Uterus (tissue), 2 donors: Measurements from ENCODE around the gene KLK13.

Experiments used
- POLR2A ChIP-seq, 2 donors: fragments of 450-650 bp; IDR thresholded peaks; one replicate each; pipeline ENCODE4 v1.6.1; 2016; ENCODE audit warnings: antibody characterized with exemption in 2 of 2, mild to moderate bottlenecking in 1 of 2, moderate library complexity in 1 of 2
- TF ChIP-seq, protein P1 (sequence below), 4 experiments: fragments of 200-600 bp in 2 of 4; fragments of 450-650 bp in 2 of 4; sonication (generic) in 2 of 4; IDR thresholded peaks; one replicate each; pipeline ENCODE4 v1.5.1; 2016 to 2019; ENCODE audit warnings: antibody characterized with exemption in 4 of 4, mild to moderate bottlenecking in 2 of 4, moderate library complexity in 1 of 4

DNA sequence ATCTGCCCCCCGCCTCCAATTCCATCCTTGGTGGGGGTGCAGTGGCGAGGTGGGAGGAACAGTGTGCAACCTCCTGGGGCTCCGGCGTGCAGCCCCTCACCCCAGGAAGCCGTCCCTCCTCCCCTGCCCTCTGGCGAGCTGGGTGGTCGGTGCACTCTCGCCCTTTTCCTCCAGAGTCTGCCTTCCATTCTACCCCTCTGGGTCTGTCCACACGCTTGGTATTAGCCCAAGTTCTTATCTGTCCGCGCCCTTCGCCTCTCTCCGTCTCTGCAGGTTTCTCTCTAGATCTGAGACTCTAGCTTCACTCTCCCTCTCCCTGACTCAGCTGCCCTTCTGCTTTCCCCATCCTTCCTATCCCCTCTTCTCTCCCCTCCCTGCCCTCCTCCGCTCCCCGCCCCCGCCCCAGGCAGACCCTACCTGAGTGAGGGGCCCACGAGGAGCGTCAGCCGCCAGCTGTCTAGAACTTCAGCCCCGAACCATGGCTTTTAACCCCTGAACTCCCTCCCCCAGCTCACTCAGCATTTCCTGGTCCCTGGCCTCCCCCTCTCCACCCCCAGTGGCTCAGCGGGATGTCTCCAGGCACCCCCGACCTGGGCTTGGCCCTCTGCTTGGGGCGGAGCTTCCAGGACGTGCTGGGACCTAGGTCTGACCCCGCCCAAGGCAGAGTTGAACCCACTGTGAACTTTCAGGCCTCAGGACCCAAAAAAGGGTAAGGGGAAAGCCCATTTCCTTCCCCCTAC, 499 bp upstream of the KLK13 start:
- TF ChIP-seq POLR2A (IDR thresholded peaks at IDR 0.05), result no peak
- TF ChIP-seq, protein P1, sequence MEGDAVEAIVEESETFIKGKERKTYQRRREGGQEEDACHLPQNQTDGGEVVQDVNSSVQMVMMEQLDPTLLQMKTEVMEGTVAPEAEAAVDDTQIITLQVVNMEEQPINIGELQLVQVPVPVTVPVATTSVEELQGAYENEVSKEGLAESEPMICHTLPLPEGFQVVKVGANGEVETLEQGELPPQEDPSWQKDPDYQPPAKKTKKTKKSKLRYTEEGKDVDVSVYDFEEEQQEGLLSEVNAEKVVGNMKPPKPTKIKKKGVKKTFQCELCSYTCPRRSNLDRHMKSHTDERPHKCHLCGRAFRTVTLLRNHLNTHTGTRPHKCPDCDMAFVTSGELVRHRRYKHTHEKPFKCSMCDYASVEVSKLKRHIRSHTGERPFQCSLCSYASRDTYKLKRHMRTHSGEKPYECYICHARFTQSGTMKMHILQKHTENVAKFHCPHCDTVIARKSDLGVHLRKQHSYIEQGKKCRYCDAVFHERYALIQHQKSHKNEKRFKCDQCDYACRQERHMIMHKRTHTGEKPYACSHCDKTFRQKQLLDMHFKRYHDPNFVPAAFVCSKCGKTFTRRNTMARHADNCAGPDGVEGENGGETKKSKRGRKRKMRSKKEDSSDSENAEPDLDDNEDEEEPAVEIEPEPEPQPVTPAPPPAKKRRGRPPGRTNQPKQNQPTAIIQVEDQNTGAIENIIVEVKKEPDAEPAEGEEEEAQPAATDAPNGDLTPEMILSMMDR (IDR thresholded peaks at IDR 0.05), result no peak
